ENCODE measurements around the gene IGF1R. TPM values are rescaled to one million over a fixed set of nuclear protein-coding genes. Genes with fewer than 3 reads are reported as not detected.

Gene IGF1R
- total RNA-seq, 1 experiment from 2014 or later: 3.8 TPM

GRCh38 chr15:98706387-98706786 lies 58.0 kb downstream of the IGF1R start:
- POLR2A ChIA-PET (ENCODE audit: unreplicated experiment): no interaction called here
- no peaks in the 10 kb centered on the region for H4K20me1 ChIP-seq (ENCODE audit: low read length)

GRCh38 chr15:98706986-98707385 lies 58.6 kb downstream of the IGF1R start:
- no peak for ATAC-seq
- no peak overlapping the region for H2AFZ ChIP-seq (ENCODE audit: low read length)
- BruUV-seq (replicated peaks): no TSS peak

More at GRCh38 chr15:98706387-98706786, 58.0 kb downstream of the IGF1R start:
- no peak overlapping the region for H2AFZ ChIP-seq (ENCODE audit: low read length)
- no peak overlapping the region for H3K4me3 ChIP-seq (ENCODE audit: low read length)
- no peak for ATAC-seq
- H3K4me1 ChIP-seq (ENCODE audit: insufficient read depth, low read length): no peaks in the 10 kb centered on the region
- H3K9me3 ChIP-seq (ENCODE audit: low read length): no peaks in the 10 kb centered on the region
- BruUV-seq (replicated peaks): no TSS peak
- H3K36me3 ChIP-seq (ENCODE audit: low read depth, low read length): no peaks in the 10 kb centered on the region
- H3K4me2 ChIP-seq (ENCODE audit: low read length): no peak overlapping the region
- H3K9ac ChIP-seq (ENCODE audit: low read length): no peak overlapping the region
- no peak overlapping the region for H3K27ac ChIP-seq (ENCODE audit: low read length)
- intact Hi-C loops (cut with micrococcal nuclease): no loop called here
- CTCF ChIA-PET: interaction anchor here (0.7 kb wide), 1 partner anchor 145 kb away, joined by 4 read pairs; no protein-coding TSS in a partner anchor
- no peak for DNase-seq
- H3F3A ChIP-seq (ENCODE audit: low read length, unreplicated experiment): no peaks in the 10 kb centered on the region
- 0 out of 2 replicates have a peak, but pooled peaks cover under 1% of the 10 kb centered on the region for H3K79me2 ChIP-seq (ENCODE audit: low read length)
- H3K27me3 ChIP-seq (ENCODE audit: low read length): no peaks in the 10 kb centered on the region
- no peaks in the 10 kb centered on the region for H3K9me2 ChIP-seq (replicated peaks; ENCODE audit: low read length)
- TF ChIP-seq EZH2phosphoT487 (IDR thresholded peaks at IDR 0.05; ENCODE audit: borderline replicate concordance, low read length): no peak
- no peak for TF ChIP-seq EZH2 (IDR thresholded peaks at IDR 0.05; ENCODE audit: low read length, unreplicated experiment)
- TF ChIP-seq CTCF (conservative IDR thresholded peaks at IDR 0.05; ENCODE audit: low read depth, low read length): no peak

More at GRCh38 chr15:98706986-98707385, 58.6 kb downstream of the IGF1R start:
- H3K36me3 ChIP-seq (ENCODE audit: low read depth, low read length): no peaks in the 10 kb centered on the region
- H3K4me1 ChIP-seq (ENCODE audit: insufficient read depth, low read length): no peaks in the 10 kb centered on the region
- intact Hi-C loops (cut with micrococcal nuclease): no loop called here
- H3K4me2 ChIP-seq (ENCODE audit: low read length): no peak overlapping the region
- no peaks in the 10 kb centered on the region for H3K9me3 ChIP-seq (ENCODE audit: low read length)
- no peaks in the 10 kb centered on the region for H3K9me2 ChIP-seq (replicated peaks; ENCODE audit: low read length)
- no peak overlapping the region for H3K4me3 ChIP-seq (ENCODE audit: low read length)
- CTCF ChIA-PET: no interaction called here
- no peaks in the 10 kb centered on the region for H4K20me1 ChIP-seq (ENCODE audit: low read length)
- no peaks in the 10 kb centered on the region for H3K27me3 ChIP-seq (ENCODE audit: low read length)
- DNase-seq: no peak
- H3F3A ChIP-seq (ENCODE audit: low read length, unreplicated experiment): no peaks in the 10 kb centered on the region
- H3K79me2 ChIP-seq (ENCODE audit: low read length): 0 out of 2 replicates have a peak, but pooled peaks cover 3% of the 10 kb centered on the region
- POLR2A ChIA-PET (ENCODE audit: unreplicated experiment): no interaction called here
- TF ChIP-seq EZH2phosphoT487 (IDR thresholded peaks at IDR 0.05; ENCODE audit: borderline replicate concordance, low read length) (no peak), CTCF (conservative IDR thresholded peaks at IDR 0.05; ENCODE audit: low read depth, low read length) (no peak), EZH2 (IDR thresholded peaks at IDR 0.05; ENCODE audit: low read length, unreplicated experiment) (no peak)
- H3K9ac ChIP-seq (ENCODE audit: low read length): no peak overlapping the region
- no peak overlapping the region for H3K27ac ChIP-seq (ENCODE audit: low read length)
